ENCODE measurements around the gene RAB38.

Gene RAB38

GRCh38 chr11:88174709-88175568, at the start of gene RAB38:
TSS of gene RAB38 (minus strand) at chr11:88175443. CDS start at chr11:88175384, 59 bp downstream.
- in situ Hi-C loops (cut with HindIII; ENCODE audit: low sequenced_read_pairs): no loop called here

- in situ Hi-C loops (cut with HindIII; ENCODE audit: low sequenced_read_pairs): no loop called here
These were observed 38.2 kb upstream of the RAB38 start for GRCh38 chr11:88213406-88213805.

GRCh38 chr11:88212300-88212699, 37.1 kb upstream of the RAB38 start:
- in situ Hi-C loops (cut with HindIII; ENCODE audit: low sequenced_read_pairs): no loop called here

GRCh38 chr11:88208745-88209144, 33.5 kb upstream of the RAB38 start:
- in situ Hi-C loops (cut with HindIII; ENCODE audit: low sequenced_read_pairs): no loop called here

GRCh38 chr11:88206751-88207150, 31.5 kb upstream of the RAB38 start:
- in situ Hi-C loops (cut with HindIII; ENCODE audit: low sequenced_read_pairs): no loop called here

GRCh38 chr11:88204353-88204752, 29.1 kb upstream of the RAB38 start:
- in situ Hi-C loops (cut with HindIII; ENCODE audit: low sequenced_read_pairs): no loop called here

GRCh38 chr11:88203604-88204003, 28.4 kb upstream of the RAB38 start:
- in situ Hi-C loops (cut with HindIII; ENCODE audit: low sequenced_read_pairs): no loop called here

GRCh38 chr11:88202498-88202897, 27.3 kb upstream of the RAB38 start:
- in situ Hi-C loops (cut with HindIII; ENCODE audit: low sequenced_read_pairs): no loop called here

- in situ Hi-C loops (cut with HindIII; ENCODE audit: low sequenced_read_pairs): no loop called here
These were observed 21.1 kb upstream of the RAB38 start for GRCh38 chr11:88196393-88196792.

GRCh38 chr11:88195908-88196307, 20.7 kb upstream of the RAB38 start:
- in situ Hi-C loops (cut with HindIII; ENCODE audit: low sequenced_read_pairs): no loop called here

GRCh38 chr11:88194990-88195389, 19.7 kb upstream of the RAB38 start:
- in situ Hi-C loops (cut with HindIII; ENCODE audit: low sequenced_read_pairs): no loop called here

- in situ Hi-C loops (cut with HindIII; ENCODE audit: low sequenced_read_pairs): no loop called here
These were observed 18.0 kb upstream of the RAB38 start for GRCh38 chr11:88193278-88193677.

GRCh38 chr11:88188932-88189253, 13.7 kb upstream of the RAB38 start:
- in situ Hi-C loops (cut with HindIII; ENCODE audit: low sequenced_read_pairs): no loop called here

GRCh38 chr11:88188251-88188931, 13.1 kb upstream of the RAB38 start:
- in situ Hi-C loops (cut with HindIII; ENCODE audit: low sequenced_read_pairs): no loop called here

- in situ Hi-C loops (cut with HindIII; ENCODE audit: low sequenced_read_pairs): no loop called here
These were observed 8.0 kb upstream of the RAB38 start for GRCh38 chr11:88183233-88183632.

GRCh38 chr11:88181776-88182175, 6.5 kb upstream of the RAB38 start:
- in situ Hi-C loops (cut with HindIII; ENCODE audit: low sequenced_read_pairs): no loop called here

GRCh38 chr11:88179971-88180629, 4.9 kb upstream of the RAB38 start:
- in situ Hi-C loops (cut with HindIII; ENCODE audit: low sequenced_read_pairs): no loop called here

- in situ Hi-C loops (cut with HindIII; ENCODE audit: low sequenced_read_pairs): no loop called here
These were observed 3.9 kb upstream of the RAB38 start for GRCh38 chr11:88179141-88179540.

- in situ Hi-C loops (cut with HindIII; ENCODE audit: low sequenced_read_pairs): no loop called here
These were observed 2.9 kb upstream of the RAB38 start for GRCh38 chr11:88178191-88178590.

- in situ Hi-C loops (cut with HindIII; ENCODE audit: low sequenced_read_pairs): no loop called here
These were observed 379 bp upstream of the RAB38 start for GRCh38 chr11:88175569-88176075.

- in situ Hi-C loops (cut with HindIII; ENCODE audit: low sequenced_read_pairs): no loop called here
These were observed 1.3 kb downstream of the RAB38 start for GRCh38 chr11:88173956-88174355.

- in situ Hi-C loops (cut with HindIII; ENCODE audit: low sequenced_read_pairs): no loop called here
These were observed 3.3 kb downstream of the RAB38 start for GRCh38 chr11:88171982-88172381.
